PFSK-1 (cell line): ENCODE measurements around the gene ZNF830.

Experiments
- FOXP2 ChIP-seq: optimal IDR thresholded peaks from 2 replicates; pipeline ENCODE3; 2011; ENCODE audit warnings: borderline replicate concordance, control low read depth, inconsistent platforms; ENCODE audit not compliant: insufficient read depth; ENCODE audit errors: extremely low read length, extremely low read depth
- POLR2AphosphoS5 ChIP-seq: IDR thresholded peaks from 2 replicates; pipeline ENCODE4 v1.6.1; 2012; ENCODE audit warnings: low read depth, mild to moderate bottlenecking, control low read depth, low read length, moderate library complexity
- SIN3A ChIP-seq: IDR thresholded peaks from 2 replicates; pipeline ENCODE4 v1.6.1; 2012; ENCODE audit warnings: mild to moderate bottlenecking, low read length, moderate library complexity, borderline replicate concordance; ENCODE audit not compliant: insufficient read depth
- TAF1 ChIP-seq: IDR thresholded peaks from 2 replicates; pipeline ENCODE4 v1.6.1; 2012; ENCODE audit warnings: low read length, control low read depth, borderline replicate concordance; ENCODE audit not compliant: insufficient read depth
- TF ChIP-seq, protein P1 (sequence below), 2 experiments: IDR thresholded peaks; 2 replicates each; pipeline versions ENCODE4 v1.6.1 to v1.8.0; 2011 to 2012; ENCODE audit warnings: low read depth in 2 of 2, low read length in 2 of 2, control low read depth in 1 of 2, inconsistent platforms in 1 of 2, mild to moderate bottlenecking in 1 of 2, moderate library complexity in 1 of 2; ENCODE audit not compliant: insufficient read depth in 1 of 2

DNA sequence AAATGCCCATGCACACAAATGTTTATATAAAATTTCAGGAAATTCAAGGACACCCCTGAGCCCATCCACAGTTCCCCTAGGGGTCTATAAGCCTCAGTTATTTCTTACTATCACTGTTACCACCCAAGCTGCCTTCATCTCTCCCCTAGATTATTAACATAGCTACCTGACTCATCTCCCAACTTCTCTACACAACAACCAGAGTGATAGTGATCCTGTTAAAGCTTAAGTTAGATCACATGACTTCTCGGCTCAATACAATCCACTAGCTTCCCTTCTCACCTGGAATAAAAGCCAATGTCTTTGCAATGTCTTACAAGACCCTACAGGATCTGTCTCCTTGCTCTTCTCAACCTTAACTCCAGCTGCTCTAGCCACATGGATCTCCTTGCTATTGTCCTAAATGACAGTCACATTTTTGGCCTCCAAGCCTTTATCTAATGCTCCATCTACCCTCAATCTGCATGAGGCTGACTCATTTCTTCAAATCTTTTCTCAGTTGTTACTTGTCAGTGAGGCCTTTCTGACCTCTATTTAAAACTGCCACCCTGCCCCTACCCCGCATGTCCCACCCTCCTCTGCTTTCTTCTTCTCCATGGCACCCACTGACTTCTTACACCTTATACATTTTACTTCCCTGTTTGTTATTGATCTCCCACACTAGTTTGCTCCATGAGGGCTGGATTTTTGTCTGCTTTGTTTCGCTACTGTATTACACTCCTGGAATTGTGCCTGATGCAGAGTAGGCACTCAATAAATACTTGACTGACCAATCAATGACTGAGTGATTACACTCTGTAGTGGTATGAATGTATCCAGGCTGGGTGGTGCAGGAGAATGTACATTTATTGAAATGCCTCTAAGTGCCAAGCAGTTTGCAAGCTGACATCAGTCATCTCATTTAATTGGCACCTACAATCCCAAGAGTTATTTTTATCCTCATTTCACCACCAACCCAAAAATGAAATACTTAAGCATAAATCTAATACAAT is 13.8 kb downstream of the ZNF830 start:
- TF ChIP-seq POLR2AphosphoS5 (no peak), TAF1 (no peak), SIN3A (no peak), FOXP2 (no peak)
- TF ChIP-seq, protein P1, sequence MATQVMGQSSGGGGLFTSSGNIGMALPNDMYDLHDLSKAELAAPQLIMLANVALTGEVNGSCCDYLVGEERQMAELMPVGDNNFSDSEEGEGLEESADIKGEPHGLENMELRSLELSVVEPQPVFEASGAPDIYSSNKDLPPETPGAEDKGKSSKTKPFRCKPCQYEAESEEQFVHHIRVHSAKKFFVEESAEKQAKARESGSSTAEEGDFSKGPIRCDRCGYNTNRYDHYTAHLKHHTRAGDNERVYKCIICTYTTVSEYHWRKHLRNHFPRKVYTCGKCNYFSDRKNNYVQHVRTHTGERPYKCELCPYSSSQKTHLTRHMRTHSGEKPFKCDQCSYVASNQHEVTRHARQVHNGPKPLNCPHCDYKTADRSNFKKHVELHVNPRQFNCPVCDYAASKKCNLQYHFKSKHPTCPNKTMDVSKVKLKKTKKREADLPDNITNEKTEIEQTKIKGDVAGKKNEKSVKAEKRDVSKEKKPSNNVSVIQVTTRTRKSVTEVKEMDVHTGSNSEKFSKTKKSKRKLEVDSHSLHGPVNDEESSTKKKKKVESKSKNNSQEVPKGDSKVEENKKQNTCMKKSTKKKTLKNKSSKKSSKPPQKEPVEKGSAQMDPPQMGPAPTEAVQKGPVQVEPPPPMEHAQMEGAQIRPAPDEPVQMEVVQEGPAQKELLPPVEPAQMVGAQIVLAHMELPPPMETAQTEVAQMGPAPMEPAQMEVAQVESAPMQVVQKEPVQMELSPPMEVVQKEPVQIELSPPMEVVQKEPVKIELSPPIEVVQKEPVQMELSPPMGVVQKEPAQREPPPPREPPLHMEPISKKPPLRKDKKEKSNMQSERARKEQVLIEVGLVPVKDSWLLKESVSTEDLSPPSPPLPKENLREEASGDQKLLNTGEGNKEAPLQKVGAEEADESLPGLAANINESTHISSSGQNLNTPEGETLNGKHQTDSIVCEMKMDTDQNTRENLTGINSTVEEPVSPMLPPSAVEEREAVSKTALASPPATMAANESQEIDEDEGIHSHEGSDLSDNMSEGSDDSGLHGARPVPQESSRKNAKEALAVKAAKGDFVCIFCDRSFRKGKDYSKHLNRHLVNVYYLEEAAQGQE (IDR thresholded peaks at IDR 0.05; ENCODE audit: insufficient read depth in 1 of 2, low read depth in 2 of 2, low read length in 2 of 2) = no peak
